ENCODE results near the gene CIDEA. TPM values are rescaled to one million over a fixed set of nuclear protein-coding genes. Genes with fewer than 3 reads are reported as not detected.
"Not testable (repeated sequence)": the region's sequence is repeated elsewhere in the genome, so short reads cannot be mapped to it uniquely, and the experiment has no call there.

The CIDEA gene
- total and polyA plus RNA-seq, 2 donors (not counting 1 experiment from before 2014, with no cell fraction given): 0.12 to 1.7 TPM

DNA sequence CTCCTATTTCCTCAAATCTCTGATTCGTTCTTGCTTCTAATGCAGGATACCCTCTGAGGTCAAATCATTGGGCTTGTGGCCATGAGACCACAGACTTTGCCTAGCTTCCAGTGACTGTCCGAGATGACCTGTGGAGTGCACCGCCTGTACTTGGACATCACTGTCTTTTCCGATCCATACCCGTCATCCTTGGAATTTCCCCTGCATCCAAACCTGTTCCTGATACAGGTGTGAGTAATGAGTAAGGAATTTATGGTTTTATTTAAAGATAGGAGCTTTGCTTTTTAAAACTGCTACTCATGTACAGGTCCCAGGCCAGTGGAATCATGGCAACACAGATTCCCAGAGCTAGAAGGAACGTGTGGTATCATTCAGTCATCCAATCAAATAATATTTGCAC, 35.6 kb upstream of the CIDEA start:
- H3K36me3 ChIP-seq (ENCODE audit: control insufficient read depth, insufficient read depth, low read length); H3K79me2 ChIP-seq (ENCODE audit: control insufficient read depth, insufficient read depth, low read length): not testable (repeated sequence)
- peak in 1 of 2 donors; percentile 16 for DNase-seq (ENCODE audit: low read depth in 2 of 2)

DNA sequence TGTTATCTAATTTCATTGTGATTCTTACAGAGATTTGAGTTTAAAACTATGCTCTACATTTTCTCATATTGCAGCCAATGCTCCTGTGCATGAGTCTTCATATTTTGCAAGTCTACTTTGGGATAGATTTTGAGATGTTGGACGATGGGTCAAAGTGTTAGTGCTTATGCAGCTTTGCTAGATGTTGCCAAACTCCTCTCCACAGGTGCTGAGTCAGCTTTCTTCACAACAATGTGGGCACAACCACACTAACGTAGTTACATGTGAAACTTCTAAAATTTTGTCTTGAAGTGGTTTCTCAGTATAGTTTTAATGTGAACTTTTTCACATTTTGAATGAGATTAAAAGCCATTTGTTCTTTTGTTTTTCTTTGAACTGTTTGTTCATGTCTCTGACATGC, 32.1 kb upstream of the CIDEA start:
- not testable (repeated sequence) for H3K79me2 ChIP-seq (ENCODE audit: control insufficient read depth, insufficient read depth, low read length); H3K27ac ChIP-seq (ENCODE audit: insufficient read depth, low read length); H4K20me1 ChIP-seq (ENCODE audit: control insufficient read depth, extremely low read depth, insufficient read depth, low read length); H2AFZ ChIP-seq (ENCODE audit: low read length); H3K27me3 ChIP-seq (ENCODE audit: control insufficient read depth, insufficient read depth, low read length); DNase-seq (ENCODE audit: low read depth in 2 of 2); H3K4me3 ChIP-seq (replicated peaks in 1 of 4; ENCODE audit: control extremely low read depth in 1 of 4, insufficient read depth in 1 of 4, low read depth in 3 of 4, low read length in 4 of 4); H3K36me3 ChIP-seq (ENCODE audit: control insufficient read depth, insufficient read depth, low read length); H3K9ac ChIP-seq (ENCODE audit: insufficient read depth, low read length); H3K9me3 ChIP-seq (ENCODE audit: control insufficient read depth, insufficient read depth, low read depth, low read length); H3K4me2 ChIP-seq (ENCODE audit: extremely low read depth, insufficient read depth, low read length); H3K4me1 ChIP-seq (ENCODE audit: control insufficient read depth, extremely low read depth, insufficient read depth, low read length)

More for the DNA sequence above, 35.6 kb upstream of the CIDEA start:
- H3K27ac ChIP-seq (ENCODE audit: insufficient read depth, low read length); H3K4me3 ChIP-seq (replicated peaks in 1 of 4; ENCODE audit: control extremely low read depth in 1 of 4, insufficient read depth in 1 of 4, low read depth in 3 of 4, low read length in 4 of 4); H3K4me2 ChIP-seq (ENCODE audit: extremely low read depth, insufficient read depth, low read length); H3K27me3 ChIP-seq (ENCODE audit: control insufficient read depth, insufficient read depth, low read length); H3K4me1 ChIP-seq (ENCODE audit: control insufficient read depth, extremely low read depth, insufficient read depth, low read length); H3K9ac ChIP-seq (ENCODE audit: insufficient read depth, low read length); H4K20me1 ChIP-seq (ENCODE audit: control insufficient read depth, extremely low read depth, insufficient read depth, low read length); H3K9me3 ChIP-seq (ENCODE audit: control insufficient read depth, insufficient read depth, low read depth, low read length); H2AFZ ChIP-seq (ENCODE audit: low read length): not testable (repeated sequence)

DNA sequence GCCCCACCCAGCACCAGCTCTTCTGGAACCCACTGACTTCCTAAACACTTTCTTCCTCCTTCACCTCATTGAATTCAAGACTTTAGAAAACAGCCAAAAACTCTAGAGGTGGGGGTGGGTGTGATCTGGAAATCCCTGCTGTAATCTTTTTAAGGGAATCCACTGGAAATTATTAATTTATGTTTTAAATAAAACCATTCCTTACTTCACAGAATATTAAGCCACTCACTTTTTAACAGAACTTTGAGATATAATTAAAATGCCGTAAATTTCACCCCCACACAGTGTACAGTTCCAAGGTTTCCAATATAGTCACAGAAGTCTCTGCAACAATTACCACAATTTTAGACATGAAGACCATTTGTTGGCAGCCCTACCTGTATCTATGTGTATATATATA, 30.8 kb upstream of the CIDEA start:
- not testable (repeated sequence) for H2AFZ ChIP-seq (ENCODE audit: low read length)

DNA sequence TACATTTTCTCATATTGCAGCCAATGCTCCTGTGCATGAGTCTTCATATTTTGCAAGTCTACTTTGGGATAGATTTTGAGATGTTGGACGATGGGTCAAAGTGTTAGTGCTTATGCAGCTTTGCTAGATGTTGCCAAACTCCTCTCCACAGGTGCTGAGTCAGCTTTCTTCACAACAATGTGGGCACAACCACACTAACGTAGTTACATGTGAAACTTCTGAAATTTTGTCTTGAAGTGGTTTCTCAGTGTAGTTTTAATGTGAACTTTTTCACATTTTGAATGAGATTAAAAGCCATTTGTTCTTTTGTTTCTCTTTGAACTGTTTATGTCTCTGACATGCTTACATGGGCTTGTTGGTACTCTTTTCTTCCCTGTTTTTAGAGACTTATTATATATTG, 27.4 kb upstream of the CIDEA start:
- H4K20me1 ChIP-seq (ENCODE audit: control insufficient read depth, extremely low read depth, insufficient read depth, low read length); H3K36me3 ChIP-seq (ENCODE audit: control insufficient read depth, insufficient read depth, low read length); H3K4me1 ChIP-seq (ENCODE audit: control insufficient read depth, extremely low read depth, insufficient read depth, low read length); DNase-seq (ENCODE audit: low read depth in 2 of 2); H3K4me2 ChIP-seq (ENCODE audit: extremely low read depth, insufficient read depth, low read length); H3K27ac ChIP-seq (ENCODE audit: insufficient read depth, low read length); H3K9ac ChIP-seq (ENCODE audit: insufficient read depth, low read length); H3K79me2 ChIP-seq (ENCODE audit: control insufficient read depth, insufficient read depth, low read length); H3K27me3 ChIP-seq (ENCODE audit: control insufficient read depth, insufficient read depth, low read length); H3K4me3 ChIP-seq (replicated peaks in 1 of 4; ENCODE audit: control extremely low read depth in 1 of 4, insufficient read depth in 1 of 4, low read depth in 3 of 4, low read length in 4 of 4); H2AFZ ChIP-seq (ENCODE audit: low read length); H3K9me3 ChIP-seq (ENCODE audit: control insufficient read depth, insufficient read depth, low read depth, low read length): not testable (repeated sequence)

More for the DNA sequence above, 30.8 kb upstream of the CIDEA start:
- DNase-seq (ENCODE audit: low read depth in 2 of 2); H3K27ac ChIP-seq (ENCODE audit: insufficient read depth, low read length); H3K9me3 ChIP-seq (ENCODE audit: control insufficient read depth, insufficient read depth, low read depth, low read length); H3K4me1 ChIP-seq (ENCODE audit: control insufficient read depth, extremely low read depth, insufficient read depth, low read length); H3K9ac ChIP-seq (ENCODE audit: insufficient read depth, low read length); H3K27me3 ChIP-seq (ENCODE audit: control insufficient read depth, insufficient read depth, low read length); H4K20me1 ChIP-seq (ENCODE audit: control insufficient read depth, extremely low read depth, insufficient read depth, low read length); H3K4me3 ChIP-seq (replicated peaks in 1 of 4; ENCODE audit: control extremely low read depth in 1 of 4, insufficient read depth in 1 of 4, low read depth in 3 of 4, low read length in 4 of 4); H3K4me2 ChIP-seq (ENCODE audit: extremely low read depth, insufficient read depth, low read length); H3K36me3 ChIP-seq (ENCODE audit: control insufficient read depth, insufficient read depth, low read length); H3K79me2 ChIP-seq (ENCODE audit: control insufficient read depth, insufficient read depth, low read length): not testable (repeated sequence)

DNA sequence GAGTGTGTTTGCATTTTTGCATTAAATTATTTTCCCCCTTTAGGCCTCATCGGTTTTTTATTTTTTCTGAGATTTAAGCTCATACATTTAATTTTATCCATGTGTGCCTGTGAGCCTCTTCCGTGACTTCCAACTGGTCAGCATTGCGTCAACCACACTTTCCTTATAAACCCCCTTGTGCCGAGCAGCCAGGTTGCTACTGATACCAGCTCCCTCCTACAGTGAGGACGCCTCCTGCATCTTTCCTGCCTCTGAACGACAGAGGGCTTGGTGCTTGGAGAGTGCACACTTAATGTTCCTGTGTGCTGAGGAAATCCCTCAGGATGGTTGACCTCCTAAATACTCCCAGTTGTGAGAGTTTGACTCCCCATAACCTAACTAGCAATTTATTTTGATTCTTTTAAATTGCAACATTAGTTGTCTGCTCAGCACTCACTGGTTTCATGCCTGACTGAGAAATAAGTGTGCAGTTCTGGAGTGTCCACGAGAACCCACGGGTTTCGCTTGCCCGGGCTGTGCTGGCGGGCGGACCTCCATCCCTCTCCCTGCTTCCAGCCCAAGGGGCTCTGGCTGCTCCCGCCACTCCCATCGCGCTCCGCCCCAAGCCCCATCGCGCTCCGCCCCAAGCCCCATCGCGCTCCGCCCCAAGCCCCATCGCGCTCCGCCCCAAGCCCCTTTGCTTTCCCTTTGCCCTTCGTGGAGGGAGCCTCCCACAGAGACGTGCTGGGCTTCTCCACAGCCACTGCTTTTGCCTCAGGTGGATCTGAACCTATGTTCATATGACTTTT, 26.6 kb upstream of the CIDEA start:
- DNase-seq (ENCODE audit: low read depth in 2 of 2): not testable (repeated sequence)

DNA sequence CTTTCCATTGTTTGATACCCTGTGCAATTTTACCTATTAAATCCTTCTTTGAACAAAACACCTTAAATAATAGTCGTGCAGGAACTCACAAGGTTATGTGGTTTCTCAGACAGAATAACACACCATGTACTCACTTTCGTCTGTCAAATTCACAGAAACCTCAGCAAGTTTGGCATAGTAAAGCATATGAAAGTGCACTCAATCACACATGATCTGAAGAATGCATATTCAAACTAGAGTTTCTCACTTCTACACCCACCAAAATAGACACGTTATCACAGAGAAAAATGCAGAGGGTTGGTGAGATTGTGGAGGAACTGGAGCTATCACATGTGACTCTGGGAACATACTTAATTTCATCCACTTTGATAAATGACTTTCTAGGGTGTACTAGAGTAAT, 25.9 kb upstream of the CIDEA start:
- not testable (repeated sequence) for H4K20me1 ChIP-seq (ENCODE audit: control insufficient read depth, extremely low read depth, insufficient read depth, low read length); DNase-seq (ENCODE audit: low read depth in 2 of 2); H3K9ac ChIP-seq (ENCODE audit: insufficient read depth, low read length); H3K79me2 ChIP-seq (ENCODE audit: control insufficient read depth, insufficient read depth, low read length); H3K36me3 ChIP-seq (ENCODE audit: control insufficient read depth, insufficient read depth, low read length); H3K27me3 ChIP-seq (ENCODE audit: control insufficient read depth, insufficient read depth, low read length); H3K4me3 ChIP-seq (replicated peaks in 1 of 4; ENCODE audit: control extremely low read depth in 1 of 4, insufficient read depth in 1 of 4, low read depth in 3 of 4, low read length in 4 of 4); H3K9me3 ChIP-seq (ENCODE audit: control insufficient read depth, insufficient read depth, low read depth, low read length); H3K4me2 ChIP-seq (ENCODE audit: extremely low read depth, insufficient read depth, low read length); H3K4me1 ChIP-seq (ENCODE audit: control insufficient read depth, extremely low read depth, insufficient read depth, low read length); H2AFZ ChIP-seq (ENCODE audit: low read length); H3K27ac ChIP-seq (ENCODE audit: insufficient read depth, low read length)

More for the DNA sequence above, 26.6 kb upstream of the CIDEA start:
- H3K79me2 ChIP-seq (ENCODE audit: control insufficient read depth, insufficient read depth, low read length); H4K20me1 ChIP-seq (ENCODE audit: control insufficient read depth, extremely low read depth, insufficient read depth, low read length); H3K4me1 ChIP-seq (ENCODE audit: control insufficient read depth, extremely low read depth, insufficient read depth, low read length); H3K4me2 ChIP-seq (ENCODE audit: extremely low read depth, insufficient read depth, low read length); H3K36me3 ChIP-seq (ENCODE audit: control insufficient read depth, insufficient read depth, low read length); H3K4me3 ChIP-seq (replicated peaks in 1 of 4; ENCODE audit: control extremely low read depth in 1 of 4, insufficient read depth in 1 of 4, low read depth in 3 of 4, low read length in 4 of 4); H3K27me3 ChIP-seq (ENCODE audit: control insufficient read depth, insufficient read depth, low read length); H3K9ac ChIP-seq (ENCODE audit: insufficient read depth, low read length); H3K27ac ChIP-seq (ENCODE audit: insufficient read depth, low read length); H3K9me3 ChIP-seq (ENCODE audit: control insufficient read depth, insufficient read depth, low read depth, low read length); H2AFZ ChIP-seq (ENCODE audit: low read length): not testable (repeated sequence)

DNA sequence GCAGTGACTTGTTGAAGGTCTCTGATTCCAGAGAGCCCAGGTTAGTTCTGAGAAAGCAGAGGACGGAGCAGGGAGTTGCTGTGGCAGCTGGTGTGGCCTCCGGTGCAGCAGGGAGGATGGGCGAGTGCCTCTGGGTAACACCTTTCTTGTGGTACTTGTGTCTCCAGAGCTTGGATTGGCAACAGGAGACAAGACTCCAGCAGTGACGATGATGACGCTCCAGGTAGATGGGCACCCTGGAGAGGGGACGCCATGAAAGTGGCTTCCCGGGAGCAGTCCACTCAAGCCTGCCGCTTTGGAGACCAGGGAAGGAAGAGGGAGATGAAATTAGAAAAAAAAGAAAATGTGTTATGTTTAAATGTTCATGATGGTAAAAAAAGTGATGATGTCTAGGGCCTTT, 23.6 kb upstream of the CIDEA start:
- H4K20me1 ChIP-seq (ENCODE audit: control insufficient read depth, extremely low read depth, insufficient read depth, low read length); H2AFZ ChIP-seq (ENCODE audit: low read length); H3K9ac ChIP-seq (ENCODE audit: insufficient read depth, low read length); H3K27ac ChIP-seq (ENCODE audit: insufficient read depth, low read length); H3K79me2 ChIP-seq (ENCODE audit: control insufficient read depth, insufficient read depth, low read length); H3K4me2 ChIP-seq (ENCODE audit: extremely low read depth, insufficient read depth, low read length); H3K27me3 ChIP-seq (ENCODE audit: control insufficient read depth, insufficient read depth, low read length); H3K4me3 ChIP-seq (replicated peaks in 1 of 4; ENCODE audit: control extremely low read depth in 1 of 4, insufficient read depth in 1 of 4, low read depth in 3 of 4, low read length in 4 of 4); DNase-seq (ENCODE audit: low read depth in 2 of 2); H3K9me3 ChIP-seq (ENCODE audit: control insufficient read depth, insufficient read depth, low read depth, low read length); H3K4me1 ChIP-seq (ENCODE audit: control insufficient read depth, extremely low read depth, insufficient read depth, low read length); H3K36me3 ChIP-seq (ENCODE audit: control insufficient read depth, insufficient read depth, low read length): not testable (repeated sequence)
